BLaER1 treated with 17β-estradiol and CSF1 and Interleukin-3, amounts not matched to agents 10 nM and 100 nM (cell line): ENCODE results near the gene IMP4.

Experiments
- H3K27ac ChIP-seq, 11 experiments: shearing (Covaris generic); formaldehyde crosslinking; 2 replicates each; pipeline ENCODE4 v1.8.1; 2022
- H3K27me3 ChIP-seq, 11 experiments: shearing (Covaris generic); formaldehyde crosslinking; 2 replicates each; pipeline ENCODE4 v1.8.1; 2022
- H3K36me3 ChIP-seq, 11 experiments: shearing (Covaris generic); formaldehyde crosslinking; 2 replicates each; pipeline ENCODE4 v1.8.1; 2022
- H3K4me1 ChIP-seq, 10 experiments: shearing (Covaris generic); formaldehyde crosslinking; 2 replicates each; pipeline ENCODE4 v1.8.1; 2022
- H3K4me2 ChIP-seq, 11 experiments: shearing (Covaris generic); formaldehyde crosslinking; 2 replicates each; pipeline ENCODE4 v1.8.1; 2022
- H3K4me3 ChIP-seq, 10 experiments: shearing (Covaris generic); formaldehyde crosslinking; 2 replicates each; pipeline ENCODE4 v1.8.1; 2022
- H3K9ac ChIP-seq, 11 experiments: shearing (Covaris generic); formaldehyde crosslinking; 2 replicates each; pipeline ENCODE4 v1.8.1; 2022
- H3K9me3 ChIP-seq, 11 experiments: shearing (Covaris generic); formaldehyde crosslinking; replicated peaks in 1 of 11; 2 replicates each; pipeline ENCODE4 v1.8.1; 2022
- H4K20me1 ChIP-seq, 11 experiments: shearing (Covaris generic); formaldehyde crosslinking; 2 replicates each; pipeline ENCODE4 v1.8.1; 2022
- Cebpa-rat ChIP-seq, 11 experiments: shearing (Covaris generic); IDR thresholded peaks; 2 replicates each; pipeline ENCODE4 v1.8.1; 2022

The IMP4 gene

GRCh38 chr2:130380096-130380934 is 37.6 kb downstream of the IMP4 start:
- peak overlapping the region in 4 of 11 experiments; percentile 5 to 38 (median 13); a peak in 3 of 22 replicates for H3K9ac ChIP-seq
- H3K4me1 ChIP-seq, result peaks cover 63 to 85% (median 73%) of the 10 kb centered on the region in 10 experiments
- no peaks in the 10 kb centered on the region for H3K9me3 ChIP-seq
- H3K27ac ChIP-seq, result peak overlapping the region in 3 of 11 experiments; percentile 20 to 32 (median 23); a peak in 1 of 22 replicates
- H3K27me3 ChIP-seq, result no peaks in the 10 kb centered on the region
- peak overlapping the region in 1 of 10 experiments; percentile 12; a peak in 1 of 20 replicates for H3K4me3 ChIP-seq
- H4K20me1 ChIP-seq, result peaks cover 0 to 76% (median 37%) of the 10 kb centered on the region in 11 experiments; a peak in 18 of 22 replicates
- no peak for TF ChIP-seq Cebpa-rat (IDR thresholded peaks at IDR 0.05)
- H3K4me2 ChIP-seq, result peak overlapping the region; percentile 59 to 92 (median 76)
- peaks cover 10 to 59% (median 24%) of the 10 kb centered on the region in 11 experiments; a peak in 19 of 22 replicates for H3K36me3 ChIP-seq

- TF ChIP-seq Cebpa-rat (IDR thresholded peaks at IDR 0.05), result no peak
- Histone ChIP-seq H4K20me1 (peaks cover 0 to 76% (median 32%) of the 10 kb centered on the region in 11 experiments; a peak in 18 of 22 replicates), H3K36me3 (peaks cover 3 to 50% (median 17%) of the 10 kb centered on the region in 11 experiments; a peak in 17 of 22 replicates), H3K4me1 (peaks cover 63 to 85% (median 73%) of the 10 kb centered on the region in 10 experiments), H3K27ac (no peak overlapping the region), H3K4me3 (no peak overlapping the region), H3K9me3 (no peaks in the 10 kb centered on the region), H3K27me3 (no peaks in the 10 kb centered on the region), H3K4me2 (peak overlapping the region; percentile 44 to 92 (median 76); a peak in 21 of 22 replicates), H3K9ac (no peak overlapping the region)
These were observed 38.4 kb downstream of the IMP4 start for GRCh38 chr2:130381145-130381544.

- TF ChIP-seq Cebpa-rat (IDR thresholded peaks at IDR 0.05), result no peak
- Histone ChIP-seq H3K4me1 (peaks cover 63 to 85% (median 73%) of the 10 kb centered on the region in 10 experiments), H4K20me1 (peaks cover 0 to 73% (median 27%) of the 10 kb centered on the region in 11 experiments; a peak in 18 of 22 replicates), H3K27ac (no peak overlapping the region), H3K4me3 (no peak overlapping the region), H3K9ac (no peak overlapping the region), H3K27me3 (no peaks in the 10 kb centered on the region), H3K4me2 (peak overlapping the region; percentile 44 to 92 (median 76)), H3K36me3 (peaks cover 3 to 49% (median 15%) of the 10 kb centered on the region in 11 experiments; a peak in 17 of 22 replicates), H3K9me3 (no peaks in the 10 kb centered on the region)
These were observed 38.9 kb downstream of the IMP4 start for GRCh38 chr2:130381619-130382018.

DNA sequence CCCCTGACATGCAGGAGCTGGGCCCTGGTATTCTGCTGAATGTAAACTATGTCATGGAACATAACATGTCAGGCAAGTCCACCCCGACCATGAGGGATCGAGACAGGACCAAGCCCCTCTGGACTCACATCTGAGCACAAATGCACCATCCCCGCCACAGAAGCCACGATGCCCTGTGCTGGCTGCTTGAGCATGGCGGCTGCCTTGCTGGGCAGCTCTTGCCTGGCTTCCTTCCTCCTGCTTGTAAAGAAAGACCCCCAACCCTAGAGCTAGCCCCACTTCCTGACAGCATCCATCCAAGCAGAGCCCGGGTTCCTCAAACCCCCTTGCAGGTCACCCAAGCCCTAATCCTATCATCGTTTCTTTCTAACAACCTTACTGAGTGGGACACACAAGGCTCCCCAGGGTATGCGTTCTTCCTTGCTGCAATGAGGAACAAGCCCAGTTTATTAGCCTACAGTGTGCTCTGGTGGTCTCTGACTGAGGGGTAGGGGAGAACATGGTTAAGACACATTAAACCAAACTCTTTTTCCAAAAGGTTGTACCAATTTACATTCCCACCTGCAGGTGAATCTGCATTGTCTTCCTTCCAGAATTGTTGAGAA is 39.7 kb downstream of the IMP4 start:
- Histone ChIP-seq H3K4me3 (no peak overlapping the region), H3K9me3 (no peaks in the 10 kb centered on the region), H3K9ac (no peak overlapping the region), H4K20me1 (peaks cover 0 to 65% (median 19%) of the 10 kb centered on the region in 11 experiments; a peak in 18 of 22 replicates), H3K4me1 (peaks cover 63 to 85% (median 73%) of the 10 kb centered on the region in 10 experiments), H3K27ac (no peak overlapping the region), H3K4me2 (peak overlapping the region; percentile 44 to 92 (median 76); a peak in 20 of 22 replicates), H3K27me3 (no peaks in the 10 kb centered on the region), H3K36me3 (peaks cover 2 to 48% (median 15%) of the 10 kb centered on the region in 11 experiments; a peak in 17 of 22 replicates)
- TF ChIP-seq Cebpa-rat (IDR thresholded peaks at IDR 0.05), result no peak

DNA sequence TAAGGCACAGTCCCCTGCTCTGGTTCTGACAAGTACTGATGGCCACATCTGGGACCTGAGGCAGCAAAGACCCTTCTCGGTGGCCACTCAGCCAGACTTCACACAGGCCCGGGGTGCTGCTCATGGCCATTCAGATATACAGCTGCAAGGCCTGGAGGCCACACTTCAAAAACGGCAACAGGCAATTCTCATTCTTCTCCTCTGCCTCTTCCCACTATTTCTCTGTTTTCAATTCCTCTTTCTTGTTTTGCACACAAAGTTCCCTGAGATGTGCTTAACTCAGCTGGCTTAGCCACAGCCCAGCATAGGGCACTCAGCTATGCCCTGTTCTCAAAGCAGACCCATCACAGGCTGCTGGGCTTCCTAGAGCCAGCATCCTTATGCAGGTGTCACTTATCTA is 43.0 kb downstream of the IMP4 start:
- Histone ChIP-seq H3K36me3 (peaks cover 0 to 27% (median 13%) of the 10 kb centered on the region in 11 experiments; a peak in 18 of 22 replicates), H3K9ac (peak overlapping the region in 4 of 11 experiments; percentile 35 to 57 (median 40); a peak in 4 of 22 replicates), H3K27me3 (peaks cover 0 to under 1% (median 0%) of the 10 kb centered on the region in 11 experiments; a peak in 1 of 22 replicates), H3K27ac (peak overlapping the region in 10 of 11 experiments; percentile 30 to 62 (median 48); a peak in 16 of 22 replicates), H3K4me3 (no peak overlapping the region), H3K4me2 (peak overlapping the region; percentile 21 to 75 (median 58)), H4K20me1 (peaks cover 0 to 33% (median 4%) of the 10 kb centered on the region in 11 experiments; a peak in 16 of 22 replicates), H3K9me3 (peaks cover 0 to 7% (median 0%) of the 10 kb centered on the region in 11 experiments; a peak in 3 of 22 replicates), H3K4me1 (peaks cover 55 to 82% (median 63%) of the 10 kb centered on the region in 10 experiments)
- no peak for TF ChIP-seq Cebpa-rat (IDR thresholded peaks at IDR 0.05)

- peaks cover 0 to 25% (median 8%) of the 10 kb centered on the region in 11 experiments; a peak in 17 of 22 replicates for H3K36me3 ChIP-seq
- no peak overlapping the region for H3K9ac ChIP-seq
- peaks cover 0 to 19% (median 0%) of the 10 kb centered on the region in 11 experiments; a peak in 4 of 22 replicates for H4K20me1 ChIP-seq
- peaks cover 47 to 79% (median 56%) of the 10 kb centered on the region in 10 experiments for H3K4me1 ChIP-seq
- peaks cover 0 to 14% (median 8%) of the 10 kb centered on the region in 11 experiments; a peak in 5 of 22 replicates for H3K9me3 ChIP-seq
- no peak for TF ChIP-seq Cebpa-rat (IDR thresholded peaks at IDR 0.05)
- no peak overlapping the region for H3K4me3 ChIP-seq
- peak overlapping the region; percentile 10 to 75 (median 34); a peak in 17 of 22 replicates for H3K4me2 ChIP-seq
- H3K27me3 ChIP-seq, result peaks cover 0 to 14% (median 5%) of the 10 kb centered on the region in 11 experiments; a peak in 12 of 22 replicates
- H3K27ac ChIP-seq, result no peak overlapping the region
These were observed 44.3 kb downstream of the IMP4 start for GRCh38 chr2:130387071-130387400.

- peaks cover 0 to 14% (median 5%) of the 10 kb centered on the region in 11 experiments; a peak in 12 of 22 replicates for H3K27me3 ChIP-seq
- peaks cover 42 to 73% (median 50%) of the 10 kb centered on the region in 10 experiments for H3K4me1 ChIP-seq
- no peak for TF ChIP-seq Cebpa-rat (IDR thresholded peaks at IDR 0.05)
- H3K4me3 ChIP-seq, result no peak overlapping the region
- peaks cover 0 to 12% (median 0%) of the 10 kb centered on the region in 11 experiments; a peak in 4 of 22 replicates for H4K20me1 ChIP-seq
- H3K4me2 ChIP-seq, result peak overlapping the region in 1 of 11 experiments; percentile 33; a peak in 2 of 22 replicates
- H3K9me3 ChIP-seq, result peaks cover 0 to 14% (median 8%) of the 10 kb centered on the region in 11 experiments; a peak in 5 of 22 replicates
- H3K27ac ChIP-seq, result no peak overlapping the region
- H3K9ac ChIP-seq, result no peak overlapping the region
- H3K36me3 ChIP-seq, result peaks cover 0 to 17% (median under 1%) of the 10 kb centered on the region in 11 experiments; a peak in 13 of 22 replicates
These were observed 45.1 kb downstream of the IMP4 start for GRCh38 chr2:130387804-130388203.

DNA sequence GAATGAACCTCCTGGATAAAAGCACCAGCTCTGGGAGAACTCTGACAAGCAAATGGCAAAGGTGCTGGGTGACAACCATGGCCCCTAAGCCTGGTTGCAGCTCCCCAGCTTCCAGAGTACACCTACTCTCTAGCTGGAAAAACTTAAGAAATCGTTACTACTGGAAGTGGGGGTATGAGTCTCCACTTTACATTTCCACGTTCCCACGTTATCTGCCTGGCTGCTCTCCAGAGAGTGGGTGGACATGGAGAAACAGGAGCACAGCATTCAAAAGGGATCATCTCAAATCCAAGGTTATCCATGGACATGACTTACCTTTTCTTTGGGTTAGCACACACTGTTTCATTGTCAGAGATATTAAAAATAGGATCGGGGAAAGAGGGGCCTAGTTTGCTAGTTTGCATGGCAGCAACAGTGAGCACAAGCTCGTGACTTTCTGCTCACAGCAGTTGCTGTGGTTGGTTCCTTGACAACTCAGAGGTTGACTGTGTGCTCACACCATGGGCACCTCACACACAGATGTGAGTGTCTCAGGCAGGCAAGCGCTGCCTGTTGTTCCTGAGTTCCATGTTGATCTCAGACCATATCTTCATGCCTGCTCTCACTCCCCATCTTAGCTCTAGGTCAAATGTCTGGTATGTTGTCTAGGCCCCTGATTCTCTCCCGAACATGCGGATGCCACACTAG is 45.7 kb downstream of the IMP4 start:
- Histone ChIP-seq H3K4me1 (peaks cover 42 to 77% (median 50%) of the 10 kb centered on the region in 10 experiments), H3K9me3 (peaks cover 0 to 14% (median 8%) of the 10 kb centered on the region in 11 experiments; a peak in 5 of 22 replicates), H3K36me3 (peaks cover 0 to 12% (median 0%) of the 10 kb centered on the region in 11 experiments; a peak in 7 of 22 replicates), H3K4me3 (no peak overlapping the region), H4K20me1 (peaks cover 0 to 11% (median 0%) of the 10 kb centered on the region in 11 experiments; a peak in 3 of 22 replicates), H3K27me3 (peaks cover 0 to 14% (median 5%) of the 10 kb centered on the region in 11 experiments; a peak in 12 of 22 replicates), H3K9ac (no peak overlapping the region), H3K27ac (no peak overlapping the region), H3K4me2 (peak overlapping the region in 1 of 11 experiments; percentile 33; a peak in 1 of 22 replicates)
- no peak for TF ChIP-seq Cebpa-rat (IDR thresholded peaks at IDR 0.05)
